Subcutaneous adipose tissue (tissue), 4 donors: ENCODE data around the gene MMP15. TPM values are rescaled to one million over a fixed set of nuclear protein-coding genes. Genes with fewer than 3 reads are reported as not detected.

Experiments used
- total RNA-seq, 4 donors: library from RNA; depleted of rRNA; stranded (reverse); fragments of >200 nt; gene quantifications; one replicate each; pipeline ENCODE4 v1.1.0, GENCODE V29; 2016
- TF ChIP-seq, protein P1 (sequence below): fragments of 450-650 bp; IDR thresholded peaks from one replicate; pipeline ENCODE4 v1.5.1; 2016; ENCODE audit warnings: low read depth, mild to moderate bottlenecking, control low read depth, antibody characterized with exemption, moderate library complexity

The MMP15 gene
- total RNA-seq, 4 donors from 2014 or later, result 2.0 to 26.6 (median 3.4) TPM

DNA sequence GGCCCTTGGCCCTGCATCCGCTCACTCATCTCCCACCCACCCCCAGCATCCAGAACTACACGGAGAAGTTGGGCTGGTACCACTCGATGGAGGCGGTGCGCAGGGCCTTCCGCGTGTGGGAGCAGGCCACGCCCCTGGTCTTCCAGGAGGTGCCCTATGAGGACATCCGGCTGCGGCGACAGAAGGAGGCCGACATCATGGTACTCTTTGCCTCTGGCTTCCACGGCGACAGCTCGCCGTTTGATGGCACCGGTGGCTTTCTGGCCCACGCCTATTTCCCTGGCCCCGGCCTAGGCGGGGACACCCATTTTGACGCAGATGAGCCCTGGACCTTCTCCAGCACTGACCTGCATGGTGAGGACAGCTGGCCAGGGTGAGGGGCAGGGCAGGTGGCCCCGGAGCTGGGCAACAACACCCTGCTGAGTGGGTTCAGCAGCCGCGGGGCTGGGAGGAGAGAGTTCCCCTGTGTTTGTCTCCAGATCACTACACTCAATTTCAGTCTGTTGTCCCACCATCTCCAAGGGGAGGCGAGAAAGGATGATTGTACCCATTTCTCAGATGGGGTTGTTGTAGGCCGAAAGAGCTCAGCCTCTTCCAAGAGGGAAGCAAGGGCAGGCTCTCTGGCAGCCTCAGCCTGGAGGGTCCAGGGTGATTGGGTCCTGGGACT lies 14.4 kb downstream of the MMP15 start:
- TF ChIP-seq, protein P1, sequence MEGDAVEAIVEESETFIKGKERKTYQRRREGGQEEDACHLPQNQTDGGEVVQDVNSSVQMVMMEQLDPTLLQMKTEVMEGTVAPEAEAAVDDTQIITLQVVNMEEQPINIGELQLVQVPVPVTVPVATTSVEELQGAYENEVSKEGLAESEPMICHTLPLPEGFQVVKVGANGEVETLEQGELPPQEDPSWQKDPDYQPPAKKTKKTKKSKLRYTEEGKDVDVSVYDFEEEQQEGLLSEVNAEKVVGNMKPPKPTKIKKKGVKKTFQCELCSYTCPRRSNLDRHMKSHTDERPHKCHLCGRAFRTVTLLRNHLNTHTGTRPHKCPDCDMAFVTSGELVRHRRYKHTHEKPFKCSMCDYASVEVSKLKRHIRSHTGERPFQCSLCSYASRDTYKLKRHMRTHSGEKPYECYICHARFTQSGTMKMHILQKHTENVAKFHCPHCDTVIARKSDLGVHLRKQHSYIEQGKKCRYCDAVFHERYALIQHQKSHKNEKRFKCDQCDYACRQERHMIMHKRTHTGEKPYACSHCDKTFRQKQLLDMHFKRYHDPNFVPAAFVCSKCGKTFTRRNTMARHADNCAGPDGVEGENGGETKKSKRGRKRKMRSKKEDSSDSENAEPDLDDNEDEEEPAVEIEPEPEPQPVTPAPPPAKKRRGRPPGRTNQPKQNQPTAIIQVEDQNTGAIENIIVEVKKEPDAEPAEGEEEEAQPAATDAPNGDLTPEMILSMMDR, result no peak

DNA sequence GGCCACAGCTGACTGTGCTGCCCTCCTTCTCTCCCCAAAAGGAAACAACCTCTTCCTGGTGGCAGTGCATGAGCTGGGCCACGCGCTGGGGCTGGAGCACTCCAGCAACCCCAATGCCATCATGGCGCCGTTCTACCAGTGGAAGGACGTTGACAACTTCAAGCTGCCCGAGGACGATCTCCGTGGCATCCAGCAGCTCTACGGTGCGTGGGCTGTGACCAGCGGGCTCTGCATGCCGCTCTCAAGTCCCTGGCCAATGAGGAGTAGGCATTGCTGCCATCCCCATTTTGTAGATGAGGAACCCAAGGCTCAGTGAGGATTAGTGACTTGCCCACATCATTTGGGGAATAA lies 14.9 kb downstream of the MMP15 start:
- TF ChIP-seq, protein P1, result no peak

DNA sequence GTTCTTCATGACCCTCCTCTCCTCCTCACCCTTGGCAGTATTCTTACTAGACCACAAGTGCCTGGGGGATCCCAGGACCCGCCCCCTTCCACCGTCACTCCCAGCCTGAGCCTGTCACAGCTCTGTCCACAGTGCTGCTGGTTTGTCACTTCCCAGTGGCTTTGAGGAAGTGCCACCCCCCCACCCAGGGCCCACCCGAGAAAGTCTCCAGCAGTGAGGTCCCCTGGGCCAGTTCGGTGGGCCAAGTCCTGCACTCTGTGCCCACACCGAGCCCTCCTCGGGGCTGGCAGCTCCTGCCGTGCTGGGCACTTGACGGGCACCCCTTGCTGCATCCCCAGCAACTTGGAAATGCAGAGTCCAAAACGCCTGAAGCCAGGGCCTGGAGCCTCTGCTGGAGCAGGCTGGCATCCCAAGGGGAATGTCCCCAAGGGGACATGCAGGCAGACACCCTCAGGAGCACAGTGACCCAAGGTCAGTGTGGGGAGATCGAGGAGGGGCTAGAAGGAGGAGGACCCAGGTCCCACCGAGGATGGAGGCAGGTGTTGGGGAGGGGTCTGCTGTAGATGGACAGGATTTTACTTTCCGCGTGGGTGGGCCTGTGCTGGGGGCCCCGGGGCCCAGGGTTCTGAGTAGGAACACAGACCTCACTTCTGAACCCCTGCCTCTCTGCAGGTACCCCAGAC lies 15.5 kb downstream of the MMP15 start:
- TF ChIP-seq, protein P1, result no peak

DNA sequence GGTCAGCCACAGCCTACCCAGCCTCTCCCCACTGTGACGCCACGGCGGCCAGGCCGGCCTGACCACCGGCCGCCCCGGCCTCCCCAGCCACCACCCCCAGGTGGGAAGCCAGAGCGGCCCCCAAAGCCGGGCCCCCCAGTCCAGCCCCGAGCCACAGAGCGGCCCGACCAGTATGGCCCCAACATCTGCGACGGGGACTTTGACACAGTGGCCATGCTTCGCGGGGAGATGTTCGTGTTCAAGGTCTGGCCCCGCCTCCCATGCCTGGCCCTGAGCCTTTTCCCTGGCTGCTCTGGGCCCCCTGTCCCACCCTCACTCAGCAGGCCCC lies 16.0 kb downstream of the MMP15 start:
- TF ChIP-seq, protein P1, result no peak

DNA sequence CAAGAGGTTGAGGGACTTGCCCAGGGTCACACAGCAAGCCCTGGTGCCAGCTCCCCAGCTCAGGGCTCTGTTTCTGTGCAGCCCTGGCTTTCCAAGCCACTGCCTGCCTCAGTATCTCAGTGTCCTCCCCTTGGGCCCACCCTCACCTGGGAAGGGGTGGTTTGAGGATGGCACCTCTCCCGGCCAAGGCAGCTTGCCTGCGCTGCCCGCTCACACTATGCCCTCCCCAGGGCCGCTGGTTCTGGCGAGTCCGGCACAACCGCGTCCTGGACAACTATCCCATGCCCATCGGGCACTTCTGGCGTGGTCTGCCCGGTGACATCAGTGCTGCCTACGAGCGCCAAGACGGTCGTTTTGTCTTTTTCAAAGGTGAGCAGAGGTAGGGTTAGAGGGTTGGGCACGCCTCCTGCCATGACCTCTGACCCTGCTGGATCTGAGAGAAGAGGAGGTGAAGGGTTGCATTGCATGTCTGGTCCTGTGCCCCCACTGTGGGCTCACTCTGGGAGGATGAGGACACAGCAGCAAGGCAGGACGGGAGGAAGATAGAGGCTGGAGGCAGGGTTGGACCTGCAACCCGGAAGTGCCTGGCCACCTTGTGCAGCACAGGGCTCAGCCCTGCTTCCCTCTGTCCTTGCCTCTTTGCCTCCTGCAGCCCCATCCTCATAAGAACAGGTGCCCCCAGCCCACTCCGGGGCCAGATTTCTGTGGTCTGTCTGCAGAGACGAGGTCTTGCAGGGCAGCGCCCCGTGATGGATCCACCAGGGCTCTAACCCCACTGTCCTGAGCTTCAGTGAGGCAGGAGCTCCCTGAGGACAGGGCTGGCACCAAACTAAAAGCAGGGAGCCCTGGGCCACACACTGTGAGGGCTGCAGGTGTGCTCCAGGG lies 16.7 kb downstream of the MMP15 start:
- TF ChIP-seq, protein P1, result no peak

DNA sequence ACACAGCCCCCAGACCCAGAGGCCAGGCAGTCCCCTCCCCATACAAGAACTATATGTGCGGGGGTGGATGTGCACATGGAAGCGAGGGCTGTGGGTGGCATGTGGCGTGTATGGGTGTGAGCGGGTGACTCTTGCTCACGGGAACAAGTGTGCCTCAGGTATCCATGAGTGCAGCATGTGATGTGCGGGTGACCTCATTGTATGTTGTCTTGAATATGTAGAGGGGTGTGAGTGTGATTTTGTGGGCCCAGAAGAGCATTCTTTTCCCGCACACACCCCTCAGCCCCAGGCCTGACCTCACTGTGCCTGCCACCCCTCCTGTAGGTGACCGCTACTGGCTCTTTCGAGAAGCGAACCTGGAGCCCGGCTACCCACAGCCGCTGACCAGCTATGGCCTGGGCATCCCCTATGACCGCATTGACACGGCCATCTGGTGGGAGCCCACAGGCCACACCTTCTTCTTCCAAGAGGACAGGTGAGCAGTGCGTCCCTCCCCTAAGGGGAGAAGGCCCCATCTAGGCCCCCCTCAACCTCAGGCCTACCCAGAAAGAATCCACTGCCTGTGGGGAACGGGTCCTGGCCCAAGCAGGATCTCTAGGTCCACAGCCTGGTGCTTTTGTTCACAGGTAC lies 17.4 kb downstream of the MMP15 start:
- TF ChIP-seq, protein P1, result no peak
